HG03571 (cell line): ENCODE results near the gene ALKBH8.
A peak's percentile ranks its signal among the peaks of the same experiment; 100 is the strongest.
"Not testable (repeated sequence)": the region's sequence is repeated elsewhere in the genome, so short reads cannot be mapped to it uniquely, and the experiment has no call there.

ENCODE experiments used
- ATAC-seq: cut with Tn5 transposase; IDR thresholded peaks from one replicate; pipeline ENCODE4 v1.9.1; 2021; ENCODE audit not compliant: unreplicated experiment

Gene ALKBH8

GRCh38 chr11:107508858-107509244 is 56.7 kb downstream of the ALKBH8 start:
- ATAC-seq = no peak

- ATAC-seq = no peak
Measured at GRCh38 chr11:107508201-107508857, 57.2 kb downstream of the ALKBH8 start.

DNA sequence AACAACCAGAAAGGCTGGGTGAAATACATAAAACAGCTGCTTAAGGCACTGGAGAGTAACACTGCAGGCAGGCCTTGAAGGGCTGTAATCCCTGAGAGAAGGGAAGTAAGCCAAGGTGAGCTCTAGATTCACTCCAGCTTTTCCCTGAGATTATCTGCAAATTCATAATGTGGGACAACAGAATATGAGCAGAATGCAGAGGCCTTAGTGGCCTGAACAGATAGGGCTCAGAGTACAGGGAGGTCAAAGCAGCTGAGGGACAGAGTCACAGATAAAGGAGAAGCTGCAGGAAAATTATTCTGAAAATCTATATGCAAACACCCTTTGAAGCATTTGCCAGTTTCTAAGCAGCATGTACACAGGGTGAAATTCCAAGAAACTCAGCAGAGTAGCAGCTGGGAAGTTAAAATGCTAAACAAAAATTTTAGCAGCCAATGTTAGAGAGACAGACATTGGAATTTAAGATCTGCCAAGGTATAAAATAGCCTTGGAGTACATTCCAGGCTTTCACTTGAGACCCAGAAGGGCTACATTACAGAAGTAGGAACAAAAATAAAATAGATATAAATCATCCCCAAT is 59.8 kb downstream of the ALKBH8 start:
- no peak for ATAC-seq

DNA sequence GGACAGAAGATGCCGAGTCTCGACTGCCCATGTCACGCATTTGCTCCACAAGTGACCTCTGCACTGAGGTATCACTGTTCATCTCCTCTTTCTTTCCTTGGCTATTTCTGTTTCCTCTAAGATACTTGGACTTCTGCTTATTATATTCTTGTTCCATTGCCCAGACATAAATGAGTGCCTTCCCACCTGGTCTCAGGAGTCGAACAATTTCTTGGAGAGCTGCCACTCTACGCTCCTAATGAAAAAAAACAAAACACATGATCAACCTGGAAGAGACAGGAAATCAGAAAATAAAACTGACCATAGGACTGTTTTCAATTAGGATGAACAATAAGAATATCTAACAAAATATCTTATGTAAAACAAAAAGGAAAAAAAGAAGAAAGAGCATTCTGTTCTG is 60.6 kb downstream of the ALKBH8 start:
- ATAC-seq = no peak

DNA sequence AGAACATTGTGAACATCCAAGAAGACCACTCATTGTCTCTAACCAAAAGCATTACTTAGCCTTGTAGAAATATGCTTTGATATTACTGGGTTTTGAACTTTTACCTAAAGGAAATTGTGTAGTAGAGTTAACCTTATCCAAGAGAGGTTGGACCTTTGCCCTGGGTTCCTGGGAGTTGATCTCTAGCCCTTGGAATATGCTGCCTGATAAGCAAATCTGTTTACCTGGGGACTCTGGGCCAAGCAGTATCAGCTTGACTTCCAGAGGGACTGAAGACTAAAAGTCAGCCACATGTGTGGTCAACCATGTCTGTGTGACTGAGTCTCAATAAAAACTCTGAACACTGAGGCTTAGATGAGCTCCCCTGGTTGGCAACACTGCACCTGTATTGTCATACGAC is 63.8 kb downstream of the ALKBH8 start:
- no peak for ATAC-seq

DNA sequence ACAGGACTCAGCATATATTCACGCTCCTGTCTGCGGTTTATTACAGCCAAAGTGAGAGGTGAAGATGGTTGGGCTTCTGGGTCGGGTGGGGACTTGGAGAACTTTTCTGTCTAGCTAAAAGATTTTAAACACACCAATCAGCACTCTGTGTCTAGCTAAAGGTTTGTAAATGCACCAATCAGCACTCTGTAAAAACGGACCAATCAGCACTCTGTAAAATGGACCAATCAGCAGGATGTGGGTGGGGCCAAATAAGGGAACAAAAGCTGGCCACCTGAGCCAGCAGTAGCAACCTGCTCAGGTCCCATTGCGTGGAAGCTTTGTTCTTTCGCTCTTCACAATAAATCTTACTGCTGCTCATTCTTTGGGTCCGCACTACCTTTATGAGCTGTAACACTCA is 68.2 kb downstream of the ALKBH8 start:
- not testable (repeated sequence) for ATAC-seq

GRCh38 chr11:107496011-107496410 is 69.5 kb downstream of the ALKBH8 start:
- ATAC-seq = no peak

- no peak for ATAC-seq
Measured at GRCh38 chr11:107494055-107494454, 71.5 kb downstream of the ALKBH8 start.

GRCh38 chr11:107493117-107493516 is 72.4 kb downstream of the ALKBH8 start:
- ATAC-seq = no peak

GRCh38 chr11:107490836-107491235 is 74.7 kb downstream of the ALKBH8 start:
- no peak for ATAC-seq

DNA sequence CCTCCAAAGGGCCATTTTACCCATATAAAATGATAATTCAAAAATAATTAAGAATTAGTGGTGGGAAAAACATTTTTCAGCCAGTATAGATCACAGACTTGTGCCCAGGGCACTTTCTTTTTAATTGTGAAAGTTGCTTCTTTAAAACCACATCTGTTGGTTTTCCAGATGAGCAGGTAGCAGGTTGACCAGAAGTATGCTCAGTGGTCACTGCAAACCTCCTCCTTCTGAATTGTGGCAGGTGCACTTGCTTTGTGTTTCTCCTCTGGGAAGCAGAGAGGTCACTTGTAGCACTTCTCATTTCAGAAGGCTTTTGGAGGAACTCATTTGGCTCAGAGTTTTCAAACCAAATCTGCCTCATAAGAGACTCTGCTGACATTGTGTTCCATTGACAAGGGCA is 83.3 kb downstream of the ALKBH8 start:
- ATAC-seq = no peak

- ATAC-seq = no peak
Measured at GRCh38 chr11:107478922-107479321, 86.6 kb downstream of the ALKBH8 start.

- ATAC-seq = no peak
Measured at GRCh38 chr11:107477820-107478219, 87.7 kb downstream of the ALKBH8 start.

- no peak for ATAC-seq
Measured at GRCh38 chr11:107473792-107474191, 91.7 kb downstream of the ALKBH8 start.

- no peak for ATAC-seq
Measured at GRCh38 chr11:107472966-107473365, 92.6 kb downstream of the ALKBH8 start.

DNA sequence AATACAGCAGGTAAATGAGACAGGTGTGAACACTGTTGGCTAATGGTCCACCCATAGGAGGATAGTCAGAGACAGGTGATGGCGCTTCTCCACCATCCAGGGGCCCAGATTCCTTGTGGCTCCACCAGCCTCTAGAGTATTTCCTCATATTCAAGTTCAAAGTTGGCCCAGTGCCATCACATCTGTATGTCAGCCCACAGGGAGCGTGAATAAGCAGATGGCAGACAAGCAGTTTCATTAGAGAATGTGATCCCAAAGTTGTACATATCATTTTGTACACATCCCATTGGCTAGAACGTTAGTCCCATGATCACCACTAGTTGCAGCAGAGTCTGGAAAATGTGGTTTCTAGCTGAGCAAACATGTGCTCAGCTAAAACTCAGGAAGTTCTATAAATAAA is 96.9 kb downstream of the ALKBH8 start:
- no peak for ATAC-seq

DNA sequence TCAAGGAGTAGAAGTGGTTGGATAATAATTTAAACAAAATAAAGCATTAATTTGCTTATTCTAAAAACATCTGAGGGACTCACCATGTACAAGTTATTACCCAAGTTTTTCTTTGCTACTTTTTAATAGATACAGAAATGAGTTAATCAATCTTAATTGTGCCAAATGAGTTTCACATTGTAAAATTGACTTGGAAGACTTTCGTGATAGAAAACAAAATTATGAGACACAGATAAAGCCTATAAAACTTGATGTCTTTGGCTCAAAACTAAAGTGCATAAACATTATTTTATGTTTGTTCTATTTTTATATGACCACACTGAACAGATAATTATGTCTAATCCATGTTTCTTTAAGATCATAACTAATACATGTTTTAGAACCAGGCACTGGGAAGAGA is 97.8 kb downstream of the ALKBH8 start:
- ATAC-seq = no peak

DNA sequence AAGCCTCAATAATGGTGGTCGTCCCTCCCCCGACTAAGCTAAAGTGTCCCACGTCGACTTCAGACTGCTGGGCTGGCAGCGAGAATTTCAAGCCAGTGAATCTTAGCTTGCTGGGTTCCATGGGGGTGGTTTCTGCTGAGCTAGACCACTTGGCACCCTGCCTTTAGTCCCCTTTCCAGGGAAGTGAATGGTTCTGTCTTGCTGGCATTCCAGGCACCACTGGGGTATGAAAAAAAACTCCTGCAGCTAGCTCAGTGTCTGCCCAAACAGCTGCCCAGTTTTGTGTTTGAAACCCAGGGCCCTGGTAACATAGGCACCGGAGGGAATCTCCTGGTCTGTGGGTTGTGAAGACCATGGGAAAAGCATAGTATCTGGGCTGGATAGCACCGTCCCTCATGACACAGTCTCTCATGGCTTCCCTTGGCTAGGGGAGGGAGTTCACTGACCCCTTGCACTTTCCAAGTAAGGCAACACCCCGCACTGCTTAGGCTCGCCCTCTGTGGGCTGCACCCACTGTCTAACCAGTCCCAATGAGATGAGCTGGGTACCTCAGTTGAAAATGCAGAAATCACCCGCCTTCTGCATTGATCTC is 99.2 kb downstream of the ALKBH8 start:
- not testable (repeated sequence) for ATAC-seq

GRCh38 chr11:107457558-107458271 is 107.8 kb downstream of the ALKBH8 start, which contains the start of gene CWF19L2:
TSS of gene CWF19L2 (minus strand) at chr11:107457825. CDS start at chr11:107457816, 9 bp downstream.
- ATAC-seq = peak; percentile 97

- ATAC-seq = peak; percentile 36
Measured at GRCh38 chr11:107457205-107457557, 108.4 kb downstream of the ALKBH8 start.

DNA sequence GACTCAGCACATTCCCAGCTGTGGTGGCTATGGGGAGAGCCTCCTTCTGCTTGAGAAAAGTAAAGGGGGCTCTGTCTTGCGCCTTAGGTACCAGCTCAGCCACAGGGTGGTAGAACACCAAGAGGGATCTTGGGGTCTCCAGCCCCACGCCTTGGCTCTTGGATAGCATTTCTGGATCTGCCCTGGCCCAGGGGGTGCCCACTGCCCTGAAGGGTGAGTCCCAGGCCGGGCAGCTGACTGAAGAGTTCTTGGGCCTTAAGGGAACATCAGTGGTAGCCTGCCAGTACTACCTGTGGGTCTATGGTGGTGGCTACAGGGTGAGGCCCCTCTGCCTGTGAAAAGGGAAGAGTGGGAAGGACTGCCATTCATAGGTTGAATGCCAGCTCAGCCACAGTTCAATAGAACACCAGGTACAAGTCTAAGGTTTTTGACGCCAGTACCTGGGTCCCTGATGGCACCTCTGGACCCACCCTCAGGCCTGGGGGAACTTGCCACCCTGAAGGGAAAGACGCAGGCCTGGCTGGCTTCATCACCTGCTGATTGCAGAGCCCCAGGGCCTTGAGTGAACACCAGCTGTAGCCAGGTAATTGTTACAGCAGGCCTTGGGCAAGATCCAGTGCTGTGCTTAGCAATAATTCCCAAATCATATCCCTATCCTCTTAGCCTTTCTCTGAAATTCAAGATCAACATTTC is 111.8 kb downstream of the ALKBH8 start:
- ATAC-seq = no peak
